IMR-90 (cell line): ENCODE measurements around the gene C3orf38. TPM values are rescaled to one million over a fixed set of nuclear protein-coding genes. Genes with fewer than 3 reads are reported as not detected.

Source experiments
- ATAC-seq: fragments of 200-7000 bp; cut with Tn5 transposase; 2 replicates; pipeline ENCODE4 v1.9.1; 2020; ENCODE audit warnings: low read depth, mild to moderate bottlenecking, moderate library complexity
- BruUV-seq: library from RNA; stranded (reverse); fragments of 400-500 nt; replicated peaks from 2 replicates; lab custom pipeline; 2021; lab: Mats Ljungman, UMichigan
- CTCF ChIA-PET: fragments of 300-600 bp; formaldehyde crosslinking; extraction: SDS; loops from one replicate; lab custom pipeline; 2021; ENCODE audit warnings: antibody characterized with exemption; lab: Yijun Ruan, JAX
- POLR2A ChIA-PET: fragments of 300-600 bp; sonication (Branson Sonifier 250); formaldehyde crosslinking; loops from one replicate; lab custom pipeline; 2022; ENCODE audit warnings: antibody characterized with exemption; ENCODE audit not compliant: unreplicated experiment; lab: Charles Lee
- DNase-seq: peaks from one replicate; pipeline ENCODE4 v3.0.0; 2013
- H2AFZ ChIP-seq: replicated peaks from 2 replicates; pipeline ENCODE3; 2013; ENCODE audit warnings: low read length, mild to moderate bottlenecking; ENCODE audit not compliant: poor library complexity
- H2AK5ac ChIP-seq: 2 replicates; pipeline ENCODE4 v1.6.1; 2013; ENCODE audit warnings: low read depth, low read length, inconsistent platforms
- H2AK9ac ChIP-seq: replicated peaks from 2 replicates; pipeline ENCODE3; 2013; ENCODE audit warnings: mild to moderate bottlenecking, low read depth, low read length, moderate library complexity; ENCODE audit not compliant: poor library complexity
- H2BK120ac ChIP-seq: 2 replicates; pipeline ENCODE4 v1.6.1; 2013; ENCODE audit warnings: low read depth, low read length, inconsistent platforms
- H2BK15ac ChIP-seq: 3 replicates; pipeline ENCODE4 v1.6.1; 2013; ENCODE audit warnings: low read depth, low read length, inconsistent platforms
- H2BK20ac ChIP-seq: 2 replicates; pipeline ENCODE4 v1.6.1; 2013; ENCODE audit warnings: low read depth, mild to moderate bottlenecking, inconsistent platforms, low read length, moderate library complexity
- H2BK5ac ChIP-seq: 2 replicates; pipeline ENCODE4 v1.6.1; 2013; ENCODE audit warnings: mild to moderate bottlenecking, low read depth, low read length, inconsistent platforms; ENCODE audit not compliant: poor library complexity, severe bottlenecking
- H3K14ac ChIP-seq: replicated peaks from 2 replicates; pipeline ENCODE4 v1.6.1; 2013; ENCODE audit warnings: low read depth, low read length, inconsistent platforms
- H3K18ac ChIP-seq: 2 replicates; pipeline ENCODE4 v1.6.1; 2013; ENCODE audit warnings: low read depth, low read length, control low read depth
- H3K23ac ChIP-seq: 2 replicates; pipeline ENCODE4 v1.6.1; 2013; ENCODE audit warnings: low read depth, low read length, inconsistent platforms
- H3K27ac ChIP-seq: 2 replicates; pipeline ENCODE4 v1.5.1; 2013; ENCODE audit warnings: mild to moderate bottlenecking, control low read depth, low read length; ENCODE audit not compliant: insufficient read depth
- H3K27me3 ChIP-seq: 2 replicates; pipeline ENCODE4 v1.6.1; 2013; ENCODE audit warnings: low read length; ENCODE audit not compliant: control insufficient read depth, insufficient read depth
- H3K36me3 ChIP-seq: 2 replicates; pipeline ENCODE4 v1.6.1; 2013; ENCODE audit warnings: low read length, mixed read lengths; ENCODE audit not compliant: control insufficient read depth, insufficient read depth
- H3K4ac ChIP-seq: 2 replicates; pipeline ENCODE4 v1.6.1; 2013; ENCODE audit warnings: low read depth, low read length, inconsistent platforms
- H3K4me1 ChIP-seq: 2 replicates; pipeline ENCODE4 v1.6.1; 2013; ENCODE audit warnings: low read length, mixed read lengths; ENCODE audit not compliant: control insufficient read depth, insufficient read depth
- H3K4me2 ChIP-seq: 2 replicates; pipeline ENCODE4 v1.6.1; 2013; ENCODE audit warnings: low read depth, mild to moderate bottlenecking, control low read depth, low read length, moderate library complexity
- H3K4me3 ChIP-seq: 2 replicates; pipeline ENCODE4 v1.5.1; 2013; ENCODE audit warnings: low read depth, mild to moderate bottlenecking, control low read depth, low read length, moderate library complexity; ENCODE audit not compliant: insufficient read depth
- H3K56ac ChIP-seq: 2 replicates; pipeline ENCODE4 v1.6.1; 2013; ENCODE audit warnings: low read length, inconsistent platforms; ENCODE audit not compliant: insufficient read depth; ENCODE audit errors: extremely low read depth
- H3K79me1 ChIP-seq, 2 experiments: 2 replicates each; pipeline ENCODE4 v1.6.1; 2013; ENCODE audit warnings: low read length in 2 of 2, inconsistent platforms in 1 of 2, low read depth in 1 of 2
- H3K9ac ChIP-seq: 2 replicates; pipeline ENCODE4 v1.6.1; 2013; ENCODE audit warnings: low read depth, low read length, control low read depth
- H3K9me1 ChIP-seq: 2 replicates; pipeline ENCODE4 v1.6.1; 2013; ENCODE audit warnings: low read length, inconsistent platforms; ENCODE audit not compliant: insufficient read depth
- H3K9me3 ChIP-seq: 2 replicates; pipeline ENCODE4 v1.6.1; 2013; ENCODE audit warnings: low read length; ENCODE audit not compliant: control insufficient read depth, insufficient read depth
- H4K20me1 ChIP-seq: 2 replicates; pipeline ENCODE4 v1.6.1; 2013; ENCODE audit warnings: low read length, inconsistent platforms; ENCODE audit not compliant: insufficient read depth
- H4K5ac ChIP-seq: 2 replicates; pipeline ENCODE4 v1.6.1; 2013; ENCODE audit warnings: mild to moderate bottlenecking, low read depth, low read length, control low read depth
- H4K8ac ChIP-seq, 2 experiments: 2 replicates each; pipeline ENCODE4 v1.6.1; 2013; ENCODE audit warnings: low read depth in 2 of 2, low read length in 2 of 2, control low read depth in 1 of 2, inconsistent platforms in 1 of 2
- H4K91ac ChIP-seq: 2 replicates; pipeline ENCODE4 v1.6.1; 2013; ENCODE audit warnings: low read depth, low read length, inconsistent platforms; ENCODE audit not compliant: insufficient read depth
- CHD1 ChIP-seq: IDR thresholded peaks from 2 replicates; pipeline ENCODE4 v1.6.1; 2012; ENCODE audit warnings: low read depth, low read length, improper control_type of control experiment
- MAZ ChIP-seq: IDR thresholded peaks from 2 replicates; pipeline ENCODE4 v1.6.1; 2012; ENCODE audit warnings: low read depth, mild to moderate bottlenecking, low read length, improper control_type of control experiment, moderate library complexity, borderline replicate concordance
- POLR2A ChIP-seq: IDR thresholded peaks from 2 replicates; pipeline ENCODE4 v1.6.1; 2012; ENCODE audit warnings: mild to moderate bottlenecking, low read depth, low read length
- RAD21 ChIP-seq: IDR thresholded peaks from 2 replicates; pipeline ENCODE4 v1.6.1; 2012; ENCODE audit warnings: low read length, improper control_type of control experiment
- RFX5 ChIP-seq: IDR thresholded peaks from 2 replicates; pipeline ENCODE4 v1.8.0; 2012; ENCODE audit warnings: low read depth, mild to moderate bottlenecking, low read length, moderate library complexity
- SMC3 ChIP-seq: fragments of 150-350 bp; IDR thresholded peaks from 2 replicates; pipeline ENCODE4 v1.6.1; 2016; ENCODE audit warnings: low read depth, mild to moderate bottlenecking, antibody characterized with exemption, low read length, moderate library complexity
- WGBS, 2 experiments: methylation state at CpG; one replicate each; pipeline versions ENCODE4 v1.1.5 to v1.1.7; 2013; ENCODE audit warnings: missing lambda C conversion rate in 2 of 2; ENCODE audit not compliant: insufficient read length in 1 of 2; ENCODE audit errors: extremely low coverage in 2 of 2; 5-methylcytosine and 5-hydroxymethylcytosine counted together
- dilution Hi-C: fragments of 300-500 bp; cut with HindIII; formaldehyde crosslinking; loops from one replicate; pipeline ENCODE4 v1.14.3; 2018; ENCODE audit warnings: low sequenced_read_pairs; ENCODE audit not compliant: unreplicated experiment
- in situ Hi-C: fragments of 300-500 bp; cut with MboI; formaldehyde crosslinking; loops from 3 replicates; pipeline ENCODE4 v1.14.3; 2019; ENCODE audit warnings: low sequenced_read_pairs, inconsistent platforms, mixed read lengths
- intact Hi-C: fragments of 100-400 bp; cut with micrococcal nuclease; formaldehyde crosslinking; loops from 2 replicates; pipeline ENCODE4 v1.10.0; 2022
- polyA plus RNA-seq, 3 experiments: library from polyadenylated mRNA; depleted of rRNA; stranded (reverse); fragments of >200 nt; gene quantifications; 2 replicates each; pipeline ENCODE4 v1.2.3, GENCODE V29; 2012; ENCODE audit warnings: low replicate concordance in 1 of 3
- total RNA-seq: library from RNA; depleted of rRNA; stranded (reverse); fragments of >200 nt; gene quantifications from 2 replicates; pipeline ENCODE4 v1.2.3, GENCODE V29; 2012
- TF ChIP-seq, protein P1 (sequence below): conservative IDR thresholded peaks from 2 replicates; pipeline ENCODE4 v1.5.1; 2012; ENCODE audit warnings: mild to moderate bottlenecking, low read depth, low read length, improper control_type of control experiment

The C3orf38 gene
- total and polyA plus RNA-seq, 2 of the 4 experiments (the other 2 are of a cell fraction): 11.1 to 16.7 TPM

DNA sequence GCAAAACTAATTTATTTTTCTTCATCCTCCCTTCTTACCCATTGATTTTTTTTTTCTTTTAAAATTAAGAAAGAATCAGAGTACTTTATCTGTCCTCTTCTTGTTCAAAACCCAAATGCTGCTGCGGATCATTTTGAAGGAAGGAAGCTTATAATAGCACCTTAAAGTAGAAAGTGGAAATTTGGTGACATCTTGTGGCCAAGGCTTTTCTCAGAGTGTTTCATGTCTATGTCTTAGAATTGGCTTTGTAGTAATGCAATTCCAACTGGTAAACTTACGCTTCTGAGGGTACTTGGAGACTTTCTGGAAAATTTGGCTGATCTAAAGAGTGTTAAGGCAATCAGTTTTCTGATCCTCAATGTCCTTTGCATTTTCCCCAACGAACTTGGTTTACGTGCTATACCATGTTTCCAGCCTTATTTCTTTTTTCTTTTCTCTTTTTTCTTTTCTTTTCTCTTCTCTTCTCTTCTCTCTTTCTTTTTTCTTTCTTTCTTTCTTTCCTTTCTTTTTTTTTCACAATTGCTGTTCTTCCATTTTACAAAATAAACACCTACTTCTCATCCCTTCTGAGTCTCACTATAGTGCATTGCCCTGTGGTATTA lies 30.7 kb downstream of the C3orf38 start:
- in situ Hi-C loops: no loop called here
- ChIA-PET CTCF (interaction anchor here (0.6 to 1.0 kb wide), 2 partner anchors 882 to 1134 kb away, joined by 3 to 5 read pairs; no protein-coding TSS in a partner anchor), POLR2A (no interaction called here)
- Histone ChIP-seq H3K27me3 (no peaks in the 10 kb centered on the region), H3K79me1 (no peaks in the 10 kb centered on the region), H3K56ac (no peak overlapping the region), H4K91ac (no peak overlapping the region), H2AFZ (no peak overlapping the region), H3K4me1 (no peaks in the 10 kb centered on the region; the same call in 1 of the 2 replicates), H3K9ac (no peak overlapping the region), H3K4me3 (no peak overlapping the region), H2BK15ac (no peak overlapping the region), H4K8ac (no peak overlapping the region), H3K36me3 (no peaks in the 10 kb centered on the region), H2AK9ac (no peak overlapping the region), H3K14ac (no peak overlapping the region), H3K18ac (no peak overlapping the region), H3K9me3 (no peaks in the 10 kb centered on the region), H2BK120ac (no peak overlapping the region), H4K5ac (no peak overlapping the region), H3K9me1 (no peaks in the 10 kb centered on the region; the same call in 1 of the 2 replicates), H4K20me1 (no peaks in the 10 kb centered on the region), H3K4me2 (no peak overlapping the region), H3K23ac (no peak overlapping the region), H2BK20ac (no peak overlapping the region), H3K4ac (no peak overlapping the region), H3K27ac (no peak overlapping the region), H2AK5ac (no peak overlapping the region), H2BK5ac (no peak overlapping the region)
- no peak for TF ChIP-seq POLR2A
- TF ChIP-seq MAZ: no peak
- TF ChIP-seq, protein P1, sequence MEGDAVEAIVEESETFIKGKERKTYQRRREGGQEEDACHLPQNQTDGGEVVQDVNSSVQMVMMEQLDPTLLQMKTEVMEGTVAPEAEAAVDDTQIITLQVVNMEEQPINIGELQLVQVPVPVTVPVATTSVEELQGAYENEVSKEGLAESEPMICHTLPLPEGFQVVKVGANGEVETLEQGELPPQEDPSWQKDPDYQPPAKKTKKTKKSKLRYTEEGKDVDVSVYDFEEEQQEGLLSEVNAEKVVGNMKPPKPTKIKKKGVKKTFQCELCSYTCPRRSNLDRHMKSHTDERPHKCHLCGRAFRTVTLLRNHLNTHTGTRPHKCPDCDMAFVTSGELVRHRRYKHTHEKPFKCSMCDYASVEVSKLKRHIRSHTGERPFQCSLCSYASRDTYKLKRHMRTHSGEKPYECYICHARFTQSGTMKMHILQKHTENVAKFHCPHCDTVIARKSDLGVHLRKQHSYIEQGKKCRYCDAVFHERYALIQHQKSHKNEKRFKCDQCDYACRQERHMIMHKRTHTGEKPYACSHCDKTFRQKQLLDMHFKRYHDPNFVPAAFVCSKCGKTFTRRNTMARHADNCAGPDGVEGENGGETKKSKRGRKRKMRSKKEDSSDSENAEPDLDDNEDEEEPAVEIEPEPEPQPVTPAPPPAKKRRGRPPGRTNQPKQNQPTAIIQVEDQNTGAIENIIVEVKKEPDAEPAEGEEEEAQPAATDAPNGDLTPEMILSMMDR: peak; percentile 60
- no peak for TF ChIP-seq RFX5
- TF ChIP-seq CHD1: no peak
- peak; percentile 44 for TF ChIP-seq SMC3
- TF ChIP-seq RAD21: peak; percentile 71
- BruUV-seq: no TSS peak
- ATAC-seq (peak; percentile 75), DNase-seq (peak; percentile 58)
- intact Hi-C loops: loop anchor here (1.0 to 5.0 kb wide), 3 partner anchors 123 to 882 kb away; partner anchors contain the start of genes CGGBP1 and ZNF654
- dilution Hi-C loops: no loop called here
- WGBS, 2 experiments: no CpG with 5 or more reads among the region's 4 CpGs
